GM12875 (cell line): ENCODE data around the gene TBC1D22A.

ENCODE experiments used
- H3K4me3 ChIP-seq: one replicate; pipeline ENCODE4 v1.5.1; 2011; ENCODE audit warnings: low read depth, low read length, control low read depth
- CTCF ChIP-seq: IDR thresholded peaks from 2 replicates; pipeline ENCODE4 v1.5.1; 2011; ENCODE audit warnings: low read depth, mild to moderate bottlenecking, control low read depth, inconsistent platforms, low read length, moderate library complexity, borderline replicate concordance; ENCODE audit not compliant: insufficient read depth

Gene TBC1D22A

GRCh38 chr22:47064416-47064815, 302.0 kb downstream of the TBC1D22A start:
- H3K4me3 ChIP-seq: no peak overlapping the region
- no peak for TF ChIP-seq CTCF

GRCh38 chr22:47065756-47066615, 303.5 kb downstream of the TBC1D22A start:
- no peak for TF ChIP-seq CTCF

GRCh38 chr22:47066616-47066905, 304.1 kb downstream of the TBC1D22A start:
- TF ChIP-seq CTCF: no peak
- H3K4me3 ChIP-seq: no peak overlapping the region

More at GRCh38 chr22:47065756-47066615, 303.5 kb downstream of the TBC1D22A start:
- H3K4me3 ChIP-seq: no peak overlapping the region

DNA sequence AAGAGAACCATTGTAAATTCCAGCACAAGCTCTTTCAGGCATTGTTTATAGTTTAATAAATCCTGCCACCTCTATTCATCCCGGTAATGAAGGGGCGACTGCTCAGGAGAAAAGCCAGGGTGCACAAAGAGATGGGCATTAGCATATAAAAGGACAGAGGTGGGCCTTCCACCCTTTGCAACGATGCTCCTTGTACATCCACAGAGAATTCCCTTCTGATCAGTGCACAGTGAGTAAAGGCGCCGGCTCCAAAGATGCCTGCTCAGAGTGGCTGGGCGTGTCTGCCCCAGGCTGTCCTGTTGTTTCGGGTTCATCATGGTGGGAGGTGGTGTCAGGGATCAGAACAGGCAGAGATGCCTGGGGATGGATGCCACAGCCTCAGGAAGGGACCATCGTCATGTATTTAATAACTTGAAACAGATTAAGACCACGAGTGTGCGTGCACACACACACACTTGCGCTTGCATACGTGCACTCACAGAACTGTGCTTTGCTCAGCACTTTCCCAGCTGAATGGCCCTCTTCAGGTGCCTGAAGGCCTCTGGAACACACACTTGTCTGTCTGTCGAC, 305.0 kb downstream of the TBC1D22A start:
- H3K4me3 ChIP-seq: no peak overlapping the region
- no peak for TF ChIP-seq CTCF

DNA sequence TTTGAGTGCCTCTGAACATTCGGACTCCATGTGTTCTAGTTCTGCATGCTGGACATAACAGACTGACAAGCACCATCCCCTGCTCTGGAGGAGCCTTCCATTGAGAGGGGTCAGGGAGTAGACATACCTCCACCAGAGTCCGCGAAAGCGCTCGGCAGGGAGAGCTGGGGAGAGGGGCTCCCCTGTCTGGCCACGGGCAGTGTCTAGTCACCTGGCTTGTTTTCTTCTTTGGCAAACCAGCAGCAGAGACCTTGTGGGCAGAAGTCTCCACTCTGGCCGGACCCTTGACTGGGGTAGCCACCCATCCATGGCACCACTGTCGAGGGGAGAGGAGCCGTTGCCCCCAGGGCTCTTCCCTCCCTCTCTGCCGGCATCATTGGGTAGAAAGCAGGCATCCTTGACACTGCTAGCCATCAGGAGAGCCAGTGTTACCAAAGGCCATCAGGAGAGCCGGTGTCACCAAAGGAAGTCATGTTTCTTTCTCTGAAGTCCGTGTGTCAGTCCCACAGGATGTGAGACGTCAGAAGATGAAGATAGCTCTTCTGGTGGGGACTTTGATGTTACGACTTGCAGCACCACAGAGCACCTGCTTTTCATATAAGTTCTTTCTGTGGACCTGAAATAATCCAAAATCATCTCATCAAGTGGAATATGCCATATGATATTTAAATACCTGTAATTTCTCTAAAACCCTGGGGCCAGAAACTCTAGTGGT, 305.6 kb downstream of the TBC1D22A start:
- no peak overlapping the region for H3K4me3 ChIP-seq
- TF ChIP-seq CTCF: no peak

GRCh38 chr22:47068626-47068996, 306.2 kb downstream of the TBC1D22A start:
- no peak overlapping the region for H3K4me3 ChIP-seq
- no peak for TF ChIP-seq CTCF
